Astrocyte of the spinal cord (primary cell): ENCODE data around the gene GOLGA7B.

ENCODE experiments used
- DNase-seq: peaks from one replicate; pipeline ENCODE4 v3.0.0; 2011; ENCODE audit warnings: low read depth, low spot score
- H3K4me3 ChIP-seq: 2 replicates; pipeline ENCODE4 v1.5.1; 2011; ENCODE audit warnings: low read depth, mild to moderate bottlenecking, low read length, moderate library complexity
- CTCF ChIP-seq: IDR thresholded peaks from 2 replicates; pipeline ENCODE4 v1.5.1; 2012; ENCODE audit warnings: low read depth, mild to moderate bottlenecking, low read length, inconsistent platforms
- in situ Hi-C: cut with HindIII; loops from 2 replicates; pipeline ENCODE4 v1.10.0; 2017; ENCODE audit warnings: low sequenced_read_pairs

Gene GOLGA7B

GRCh38 chr10:97820096-97820704 is 29.4 kb upstream of the GOLGA7B start:
- in situ Hi-C loops = no loop called here
- no peak for TF ChIP-seq CTCF

GRCh38 chr10:97821308-97822038 is 28.2 kb upstream of the GOLGA7B start:
- no peak overlapping the region for H3K4me3 ChIP-seq
- DNase-seq = no peak
- no peak for TF ChIP-seq CTCF
- in situ Hi-C loops = no loop called here

More at GRCh38 chr10:97820096-97820704, 29.4 kb upstream of the GOLGA7B start:
- DNase-seq = no peak
- no peak overlapping the region for H3K4me3 ChIP-seq

GRCh38 chr10:97822261-97822687 is 27.4 kb upstream of the GOLGA7B start:
- DNase-seq = no peak
- in situ Hi-C loops = no loop called here
- no peak for TF ChIP-seq CTCF
- no peak overlapping the region for H3K4me3 ChIP-seq

GRCh38 chr10:97823734-97824133 is 25.9 kb upstream of the GOLGA7B start:
- in situ Hi-C loops = no loop called here
- no peak for DNase-seq
- no peak for TF ChIP-seq CTCF
- H3K4me3 ChIP-seq = no peak overlapping the region

GRCh38 chr10:97825020-97825760 is 24.5 kb upstream of the GOLGA7B start:
- TF ChIP-seq CTCF = no peak
- DNase-seq = no peak
- in situ Hi-C loops = no loop called here
- H3K4me3 ChIP-seq = no peak overlapping the region

- no peak for TF ChIP-seq CTCF
- H3K4me3 ChIP-seq = no peak overlapping the region
- no peak for DNase-seq
- in situ Hi-C loops = no loop called here
Measured at GRCh38 chr10:97826892-97827291, 22.8 kb upstream of the GOLGA7B start.
